ENCODE data around the gene RGS7. TPM values are rescaled to one million over a fixed set of nuclear protein-coding genes. Genes with fewer than 3 reads are reported as not detected.

The RGS7 gene
- total and polyA plus RNA-seq, 2 of the 8 experiments (the other 6 are each of a cell fraction or from before 2014, with no cell fraction given) = 1.6 to 3.0 TPM

- no peak for TF ChIP-seq CBX8 (IDR thresholded peaks at IDR 0.05; ENCODE audit: borderline replicate concordance, low read depth, low read length)
- TF ChIP-seq KDM5A (IDR thresholded peaks at IDR 0.05; ENCODE audit: low read length) = no peak
- no peak for TF ChIP-seq SIRT6 (IDR thresholded peaks at IDR 0.05; ENCODE audit: low read length)
- TF ChIP-seq POLR2A (IDR thresholded peaks at IDR 0.05; ENCODE audit: control extremely low read depth in 1 of 2, low read depth in 2 of 2, low read length in 2 of 2) = no peak
- TF ChIP-seq ATF3 (IDR thresholded peaks at IDR 0.05; ENCODE audit: insufficient read depth, low read depth, low read length) = no peak
- no peak for TF ChIP-seq PHF8 (conservative IDR thresholded peaks at IDR 0.05; ENCODE audit: low read depth, low read length)
- TF ChIP-seq ZNF274 (IDR thresholded peaks at IDR 0.05; ENCODE audit: borderline replicate concordance, extremely low read depth, low read length) = no peak
- no peak for TF ChIP-seq CEBPB (IDR thresholded peaks at IDR 0.05; ENCODE audit: low read depth, low read length)
- no peak for TF ChIP-seq NRF1 (IDR thresholded peaks at IDR 0.05; ENCODE audit: low read depth, low read length)
- TF ChIP-seq ASH2L (IDR thresholded peaks at IDR 0.05; ENCODE audit: low read length) = no peak
- TF ChIP-seq CHD1 (IDR thresholded peaks at IDR 0.05; ENCODE audit: low read depth, low read length) = no peak
- TF ChIP-seq ATF2 (IDR thresholded peaks at IDR 0.05; ENCODE audit: low read length) = no peak
- no peak for TF ChIP-seq EGR1 (IDR thresholded peaks at IDR 0.05; ENCODE audit: borderline replicate concordance, low read depth, low read length)
- no peak for TF ChIP-seq USF2 (IDR thresholded peaks at IDR 0.05; ENCODE audit: low read length)
- TF ChIP-seq EP300 (IDR thresholded peaks at IDR 0.05; ENCODE audit: borderline replicate concordance in 1 of 2, low read depth in 2 of 2, low read length in 2 of 2) = no peak
- no peak for TF ChIP-seq CTBP2 (IDR thresholded peaks at IDR 0.05; ENCODE audit: borderline replicate concordance, insufficient read depth, insufficient read length, low read length)
- no peak for TF ChIP-seq TEAD4 (IDR thresholded peaks at IDR 0.05; ENCODE audit: low read depth, low read length)
- TF ChIP-seq TAF7 (optimal IDR thresholded peaks at IDR 0.05; ENCODE audit: borderline replicate concordance, low read depth, low read length) = no peak
- no peak for TF ChIP-seq RBBP5 (IDR thresholded peaks at IDR 0.05; ENCODE audit: borderline replicate concordance, low read depth, low read length)
Measured at GRCh38 chr1:240800291-240800690, 556.7 kb downstream of the RGS7 start (continued).
